ENCODE measurements around the gene CACNA1E. TPM values are rescaled to one million over a fixed set of nuclear protein-coding genes. Genes with fewer than 3 reads are reported as not detected.
"Not testable (repeated sequence)": the region's sequence is repeated elsewhere in the genome, so short reads cannot be mapped to it uniquely, and the experiment has no call there.

Gene CACNA1E
- total RNA-seq, 4 donors from 2014 or later: 0.47 to 0.83 TPM; not detected in 2

GRCh38 chr1:181531951-181532600, 48.8 kb downstream of the CACNA1E start:
- peak overlapping the region in 1 of 4 donors; percentile 33 for H3K27ac ChIP-seq
- H3K4me3 ChIP-seq: no peak overlapping the region
- no peaks in the 10 kb centered on the region for H3K4me1 ChIP-seq
- H3K9me3 ChIP-seq: no peaks in the 10 kb centered on the region
- TF ChIP-seq CTCF (IDR thresholded peaks at IDR 0.05): no peak
- no peak for TF ChIP-seq POLR2A (IDR thresholded peaks at IDR 0.05)
- no peaks in the 10 kb centered on the region for H3K27me3 ChIP-seq
- H3K36me3 ChIP-seq: no peaks in the 10 kb centered on the region
- no peak for DNase-seq

- DNase-seq: no peak
- no peaks in the 10 kb centered on the region for H3K36me3 ChIP-seq
- TF ChIP-seq POLR2A (IDR thresholded peaks at IDR 0.05) (no peak), CTCF (IDR thresholded peaks at IDR 0.05) (no peak)
- H3K27ac ChIP-seq: no peak overlapping the region
- H3K4me1 ChIP-seq: no peaks in the 10 kb centered on the region
- no peak overlapping the region for H3K4me3 ChIP-seq
- no peaks in the 10 kb centered on the region for H3K27me3 ChIP-seq
- H3K9me3 ChIP-seq: no peaks in the 10 kb centered on the region
Measured at GRCh38 chr1:181538836-181539235, 55.5 kb downstream of the CACNA1E start.

GRCh38 chr1:181541458-181541857, 58.1 kb downstream of the CACNA1E start:
- Histone ChIP-seq H3K4me3 (no peak overlapping the region), H3K27ac (no peak overlapping the region), H3K9me3 (no peaks in the 10 kb centered on the region), H3K36me3 (no peaks in the 10 kb centered on the region), H3K27me3 (no peaks in the 10 kb centered on the region), H3K4me1 (no peaks in the 10 kb centered on the region)
- no peak for TF ChIP-seq POLR2A (IDR thresholded peaks at IDR 0.05)
- no peak for TF ChIP-seq CTCF (IDR thresholded peaks at IDR 0.05)
- no peak for DNase-seq

DNA sequence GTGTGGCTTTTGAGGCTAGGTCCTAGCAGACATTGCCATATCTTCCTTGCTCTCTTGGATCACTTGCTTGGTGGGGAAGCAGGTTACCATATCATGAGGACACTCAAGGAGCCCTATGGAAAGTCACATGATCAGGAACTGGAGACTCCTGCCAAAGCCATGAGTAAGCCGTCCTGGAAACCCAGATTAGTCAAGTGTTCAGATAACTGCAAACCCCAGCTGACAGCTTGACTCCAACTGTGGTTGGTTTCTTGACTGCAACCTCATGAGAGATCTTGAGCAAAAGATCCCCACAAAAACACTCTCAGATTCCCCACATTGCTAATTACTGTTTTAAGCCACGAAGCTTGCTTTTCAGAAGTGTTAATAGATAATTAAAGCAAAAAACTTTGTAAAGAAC, 58.6 kb downstream of the CACNA1E start:
- Histone ChIP-seq H3K4me3 (no peak overlapping the region), H3K9me3 (no peaks in the 10 kb centered on the region), H3K27ac (no peak overlapping the region), H3K27me3 (no peaks in the 10 kb centered on the region), H3K4me1 (no peaks in the 10 kb centered on the region), H3K36me3 (no peaks in the 10 kb centered on the region)
- TF ChIP-seq CTCF (IDR thresholded peaks at IDR 0.05) (no peak), POLR2A (IDR thresholded peaks at IDR 0.05) (no peak)
- no peak for DNase-seq

- not testable (repeated sequence) for DNase-seq, H3K27ac ChIP-seq, H3K4me3 ChIP-seq, H3K9me3 ChIP-seq, H3K27me3 ChIP-seq, H3K36me3 ChIP-seq, H3K4me1 ChIP-seq
Measured at GRCh38 chr1:181542406-181542805, 59.1 kb downstream of the CACNA1E start.

GRCh38 chr1:181545395-181545794, 62.1 kb downstream of the CACNA1E start:
- DNase-seq: no peak
- Histone ChIP-seq H3K9me3 (no peaks in the 10 kb centered on the region), H3K36me3 (no peaks in the 10 kb centered on the region), H3K27ac (no peak overlapping the region), H3K4me1 (no peaks in the 10 kb centered on the region), H3K27me3 (no peaks in the 10 kb centered on the region), H3K4me3 (no peak overlapping the region)
- TF ChIP-seq POLR2A (IDR thresholded peaks at IDR 0.05) (no peak), CTCF (IDR thresholded peaks at IDR 0.05) (no peak)

Data from Peyer's patch (tissue), 4 donors.